ENCODE data around the gene KANSL1. TPM values are rescaled to one million over a fixed set of nuclear protein-coding genes. Genes with fewer than 3 reads are reported as not detected.

KANSL1 gene
- total RNA-seq, 2 donors from 2014 or later: 68.2 to 190 TPM

GRCh38 chr17:46135879-46136563, 57.2 kb downstream of the KANSL1 start:
- intact Hi-C loops (cut with DNase I): no loop called here
- no peaks in the 10 kb centered on the region for H3K27me3 ChIP-seq
- ATAC-seq (no peak), DNase-seq (no peak)
- H3K9me3 ChIP-seq: no peaks in the 10 kb centered on the region
- no peak for TF ChIP-seq POLR2A (IDR thresholded peaks at IDR 0.05)
- TF ChIP-seq, protein P1, sequence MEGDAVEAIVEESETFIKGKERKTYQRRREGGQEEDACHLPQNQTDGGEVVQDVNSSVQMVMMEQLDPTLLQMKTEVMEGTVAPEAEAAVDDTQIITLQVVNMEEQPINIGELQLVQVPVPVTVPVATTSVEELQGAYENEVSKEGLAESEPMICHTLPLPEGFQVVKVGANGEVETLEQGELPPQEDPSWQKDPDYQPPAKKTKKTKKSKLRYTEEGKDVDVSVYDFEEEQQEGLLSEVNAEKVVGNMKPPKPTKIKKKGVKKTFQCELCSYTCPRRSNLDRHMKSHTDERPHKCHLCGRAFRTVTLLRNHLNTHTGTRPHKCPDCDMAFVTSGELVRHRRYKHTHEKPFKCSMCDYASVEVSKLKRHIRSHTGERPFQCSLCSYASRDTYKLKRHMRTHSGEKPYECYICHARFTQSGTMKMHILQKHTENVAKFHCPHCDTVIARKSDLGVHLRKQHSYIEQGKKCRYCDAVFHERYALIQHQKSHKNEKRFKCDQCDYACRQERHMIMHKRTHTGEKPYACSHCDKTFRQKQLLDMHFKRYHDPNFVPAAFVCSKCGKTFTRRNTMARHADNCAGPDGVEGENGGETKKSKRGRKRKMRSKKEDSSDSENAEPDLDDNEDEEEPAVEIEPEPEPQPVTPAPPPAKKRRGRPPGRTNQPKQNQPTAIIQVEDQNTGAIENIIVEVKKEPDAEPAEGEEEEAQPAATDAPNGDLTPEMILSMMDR (IDR thresholded peaks at IDR 0.05): no peak
- H3K4me3 ChIP-seq: no peak overlapping the region
- WGBS, 2 donors: 68 to 74% methylated on average over 3 of the region's 3 CpGs
- no peak overlapping the region for H3K27ac ChIP-seq
- no peaks in the 10 kb centered on the region for H3K36me3 ChIP-seq (replicated peaks in 1 of 2; ENCODE audit: insufficient read depth in 1 of 2, low read depth in 2 of 2)
- peaks cover 71% of the 10 kb centered on the region for H3K4me1 ChIP-seq

- Histone ChIP-seq H3K27ac (no peak overlapping the region), H3K36me3 (replicated peaks in 1 of 2; ENCODE audit: insufficient read depth in 1 of 2, low read depth in 2 of 2) (no peaks in the 10 kb centered on the region), H3K27me3 (no peaks in the 10 kb centered on the region), H3K9me3 (no peaks in the 10 kb centered on the region), H3K4me3 (no peak overlapping the region), H3K4me1 (peaks cover 74% of the 10 kb centered on the region)
- 90 to 91% methylated on average over 4 of the region's 4 CpGs for WGBS, 2 donors
- ATAC-seq: no peak
- TF ChIP-seq POLR2A (IDR thresholded peaks at IDR 0.05): no peak
- TF ChIP-seq, protein P1 (IDR thresholded peaks at IDR 0.05): no peak
- intact Hi-C loops (cut with DNase I): no loop called here
- DNase-seq: no peak
Observed at GRCh38 chr17:46135126-46135812, 58.0 kb downstream of the KANSL1 start.

DNA sequence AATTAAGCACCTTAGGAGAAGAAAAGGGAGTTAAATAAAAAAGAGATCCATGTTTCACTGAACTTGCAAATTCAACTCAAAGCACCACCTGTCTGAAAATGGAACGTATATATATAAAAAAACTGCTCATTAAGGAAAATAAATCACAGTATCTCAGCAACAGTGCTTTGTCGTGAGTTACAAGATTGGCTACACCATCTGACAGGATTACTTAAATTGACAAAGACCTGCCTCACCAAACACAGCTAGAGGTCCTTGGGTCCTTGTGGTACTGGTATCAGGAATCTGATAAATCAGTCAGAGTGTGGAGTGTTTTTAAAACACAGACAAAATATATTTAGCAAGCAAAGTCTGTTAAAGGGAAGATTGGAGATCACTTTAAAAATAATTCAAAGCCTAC, 63.9 kb downstream of the KANSL1 start:
- no peaks in the 10 kb centered on the region for H3K9me3 ChIP-seq
- no peak for ATAC-seq
- DNase-seq: no peak
- no peak overlapping the region for H3K4me3 ChIP-seq
- TF ChIP-seq, protein P1 (IDR thresholded peaks at IDR 0.05): no peak
- no peak for TF ChIP-seq POLR2A (IDR thresholded peaks at IDR 0.05)
- H3K4me1 ChIP-seq: peaks cover 72% of the 10 kb centered on the region
- H3K27me3 ChIP-seq: no peaks in the 10 kb centered on the region
- 16 to 27% methylated on average over 2 of the region's 2 CpGs for WGBS, 2 donors
- intact Hi-C loops (cut with DNase I): no loop called here
- no peaks in the 10 kb centered on the region for H3K36me3 ChIP-seq (replicated peaks in 1 of 2; ENCODE audit: insufficient read depth in 1 of 2, low read depth in 2 of 2)
- no peak overlapping the region for H3K27ac ChIP-seq

DNA sequence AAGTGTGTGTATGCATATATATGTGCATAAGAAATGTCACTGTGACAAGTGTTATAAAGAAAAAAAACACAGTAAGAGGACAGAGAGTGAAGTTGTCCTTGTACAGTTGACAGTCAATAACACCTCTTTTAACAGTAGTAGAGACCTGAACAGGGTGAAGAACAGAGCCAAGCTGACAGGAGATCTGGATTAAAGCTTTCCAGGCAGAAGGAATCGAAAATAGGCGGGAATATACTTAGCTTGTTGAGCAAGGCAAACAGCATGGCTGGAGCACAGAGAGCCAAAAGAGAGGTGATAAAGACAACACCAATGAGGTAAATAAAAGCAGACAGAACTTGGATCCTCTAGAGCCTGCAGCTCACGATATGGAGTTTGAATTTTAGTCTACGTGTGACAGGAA, 64.8 kb downstream of the KANSL1 start:
- Histone ChIP-seq H3K9me3 (no peaks in the 10 kb centered on the region), H3K4me3 (no peak overlapping the region), H3K4me1 (peaks cover 81% of the 10 kb centered on the region), H3K36me3 (replicated peaks in 1 of 2; ENCODE audit: insufficient read depth in 1 of 2, low read depth in 2 of 2) (no peaks in the 10 kb centered on the region), H3K27ac (peak overlapping the region in 2 of 4 donors; percentile 10 to 14), H3K27me3 (no peaks in the 10 kb centered on the region)
- DNase-seq: no peak
- TF ChIP-seq POLR2A (IDR thresholded peaks at IDR 0.05): no peak
- TF ChIP-seq, protein P1 (IDR thresholded peaks at IDR 0.05): no peak
- intact Hi-C loops (cut with DNase I): no loop called here
- ATAC-seq: no peak
- WGBS, 2 donors: 37 to 46% methylated on average over 4 of the region's 4 CpGs
